ENCODE results near the gene WWOX. TPM values are rescaled to one million over a fixed set of nuclear protein-coding genes. Genes with fewer than 3 reads are reported as not detected.
A peak's percentile ranks its signal among the peaks of the same experiment; 100 is the strongest.

Gene WWOX
- total RNA-seq, 1 donor from 2014 or later = 18.6 TPM

GRCh38 chr16:78436846-78437245 is 337.4 kb downstream of the WWOX start:
- TF ChIP-seq, protein P1, sequence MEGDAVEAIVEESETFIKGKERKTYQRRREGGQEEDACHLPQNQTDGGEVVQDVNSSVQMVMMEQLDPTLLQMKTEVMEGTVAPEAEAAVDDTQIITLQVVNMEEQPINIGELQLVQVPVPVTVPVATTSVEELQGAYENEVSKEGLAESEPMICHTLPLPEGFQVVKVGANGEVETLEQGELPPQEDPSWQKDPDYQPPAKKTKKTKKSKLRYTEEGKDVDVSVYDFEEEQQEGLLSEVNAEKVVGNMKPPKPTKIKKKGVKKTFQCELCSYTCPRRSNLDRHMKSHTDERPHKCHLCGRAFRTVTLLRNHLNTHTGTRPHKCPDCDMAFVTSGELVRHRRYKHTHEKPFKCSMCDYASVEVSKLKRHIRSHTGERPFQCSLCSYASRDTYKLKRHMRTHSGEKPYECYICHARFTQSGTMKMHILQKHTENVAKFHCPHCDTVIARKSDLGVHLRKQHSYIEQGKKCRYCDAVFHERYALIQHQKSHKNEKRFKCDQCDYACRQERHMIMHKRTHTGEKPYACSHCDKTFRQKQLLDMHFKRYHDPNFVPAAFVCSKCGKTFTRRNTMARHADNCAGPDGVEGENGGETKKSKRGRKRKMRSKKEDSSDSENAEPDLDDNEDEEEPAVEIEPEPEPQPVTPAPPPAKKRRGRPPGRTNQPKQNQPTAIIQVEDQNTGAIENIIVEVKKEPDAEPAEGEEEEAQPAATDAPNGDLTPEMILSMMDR (IDR thresholded peaks at IDR 0.05; ENCODE audit: unreplicated experiment) = no peak
- no peak for DNase-seq (ENCODE audit: low spot score)
- Mint-ChIP-seq H3K4me1 (ENCODE audit: unreplicated experiment) (no peaks in the 10 kb centered on the region), H3K27ac (ENCODE audit: unreplicated experiment) (no peak overlapping the region), H3K9me3 (ENCODE audit: unreplicated experiment) (no peaks in the 10 kb centered on the region), H3K27me3 (ENCODE audit: unreplicated experiment) (no peaks in the 10 kb centered on the region), H3K36me3 (ENCODE audit: low read depth, unreplicated experiment) (no peaks in the 10 kb centered on the region), H3K4me3 (ENCODE audit: unreplicated experiment) (no peak overlapping the region)

DNA sequence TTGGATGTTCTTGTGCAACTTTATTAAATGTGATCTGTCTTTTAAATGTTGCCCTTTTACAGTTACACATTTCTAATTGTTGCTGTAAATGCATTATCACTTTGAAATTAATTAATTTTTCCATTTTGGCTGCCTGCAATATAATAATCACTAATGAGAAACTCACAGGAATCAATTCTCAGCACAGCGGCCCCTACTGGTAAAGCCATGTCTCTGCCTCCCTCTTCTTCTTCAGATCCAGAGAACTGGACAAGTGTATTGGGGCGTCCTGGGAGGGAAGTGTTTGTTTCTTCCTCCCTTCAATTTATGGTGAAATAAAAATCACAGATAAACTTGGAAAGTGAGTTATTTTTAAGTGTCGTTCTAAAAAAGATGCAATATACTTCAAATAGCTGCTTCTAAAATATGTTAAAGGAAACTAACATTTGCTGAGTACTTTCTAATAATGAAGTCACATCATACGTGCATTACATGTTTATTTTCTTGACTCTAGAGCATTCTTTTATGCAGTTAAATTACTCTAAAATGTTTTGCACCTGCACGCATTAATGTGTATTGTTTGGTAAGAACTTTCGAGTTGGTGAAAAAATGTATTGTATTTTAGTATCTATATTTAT is 338.0 kb downstream of the WWOX start:
- TF ChIP-seq, protein P1 (IDR thresholded peaks at IDR 0.05; ENCODE audit: unreplicated experiment) = peak; percentile 90
- no peak overlapping the region for H3K4me3 Mint-ChIP-seq (ENCODE audit: unreplicated experiment)
- no peaks in the 10 kb centered on the region for H3K27me3 Mint-ChIP-seq (ENCODE audit: unreplicated experiment)
- H3K4me1 Mint-ChIP-seq (ENCODE audit: unreplicated experiment) = no peaks in the 10 kb centered on the region
- no peaks in the 10 kb centered on the region for H3K9me3 Mint-ChIP-seq (ENCODE audit: unreplicated experiment)
- H3K36me3 Mint-ChIP-seq (ENCODE audit: low read depth, unreplicated experiment) = no peaks in the 10 kb centered on the region
- no peak overlapping the region for H3K27ac Mint-ChIP-seq (ENCODE audit: unreplicated experiment)
- DNase-seq (ENCODE audit: low spot score) = peak; percentile 53

DNA sequence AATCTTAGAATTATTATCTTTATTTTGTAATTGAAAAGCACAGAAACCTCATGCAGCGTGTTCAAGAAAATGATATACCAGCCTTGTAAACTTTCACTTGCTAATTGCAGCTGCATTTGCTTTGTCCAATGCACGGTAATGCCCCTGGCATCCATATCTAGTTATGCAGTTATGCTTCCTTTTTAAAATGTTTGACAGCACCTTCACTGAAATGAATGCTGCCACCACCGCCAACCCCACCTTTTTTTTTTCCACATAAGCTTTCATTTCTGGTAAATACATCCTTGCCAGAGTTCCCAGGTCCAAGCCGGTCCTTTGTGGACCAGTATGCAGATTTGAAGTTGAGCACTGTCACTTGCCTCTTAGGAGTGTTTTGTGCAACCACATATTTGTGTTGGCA is 338.8 kb downstream of the WWOX start:
- DNase-seq (ENCODE audit: low spot score) = no peak
- TF ChIP-seq, protein P1 (IDR thresholded peaks at IDR 0.05; ENCODE audit: unreplicated experiment) = no peak
- no peak overlapping the region for H3K27ac Mint-ChIP-seq (ENCODE audit: unreplicated experiment)
- H3K27me3 Mint-ChIP-seq (ENCODE audit: unreplicated experiment) = no peaks in the 10 kb centered on the region
- H3K4me3 Mint-ChIP-seq (ENCODE audit: unreplicated experiment) = no peak overlapping the region
- no peaks in the 10 kb centered on the region for H3K9me3 Mint-ChIP-seq (ENCODE audit: unreplicated experiment)
- H3K4me1 Mint-ChIP-seq (ENCODE audit: unreplicated experiment) = no peaks in the 10 kb centered on the region
- H3K36me3 Mint-ChIP-seq (ENCODE audit: low read depth, unreplicated experiment) = no peaks in the 10 kb centered on the region

GRCh38 chr16:78438632-78439031 is 339.2 kb downstream of the WWOX start:
- Mint-ChIP-seq H3K36me3 (ENCODE audit: low read depth, unreplicated experiment) (no peaks in the 10 kb centered on the region), H3K4me1 (ENCODE audit: unreplicated experiment) (peaks cover under 1% of the 10 kb centered on the region), H3K27me3 (ENCODE audit: unreplicated experiment) (no peaks in the 10 kb centered on the region), H3K27ac (ENCODE audit: unreplicated experiment) (no peak overlapping the region), H3K9me3 (ENCODE audit: unreplicated experiment) (no peaks in the 10 kb centered on the region), H3K4me3 (ENCODE audit: unreplicated experiment) (no peak overlapping the region)
- no peak for DNase-seq (ENCODE audit: low spot score)
- TF ChIP-seq, protein P1 (IDR thresholded peaks at IDR 0.05; ENCODE audit: unreplicated experiment) = no peak

- no peak overlapping the region for H3K4me3 Mint-ChIP-seq (ENCODE audit: unreplicated experiment)
- no peaks in the 10 kb centered on the region for H3K27me3 Mint-ChIP-seq (ENCODE audit: unreplicated experiment)
- H3K36me3 Mint-ChIP-seq (ENCODE audit: low read depth, unreplicated experiment) = no peaks in the 10 kb centered on the region
- no peak overlapping the region for H3K27ac Mint-ChIP-seq (ENCODE audit: unreplicated experiment)
- H3K4me1 Mint-ChIP-seq (ENCODE audit: unreplicated experiment) = peaks cover 2% of the 10 kb centered on the region
- DNase-seq (ENCODE audit: low spot score) = no peak
- TF ChIP-seq, protein P1 (IDR thresholded peaks at IDR 0.05; ENCODE audit: unreplicated experiment) = no peak
- H3K9me3 Mint-ChIP-seq (ENCODE audit: unreplicated experiment) = no peaks in the 10 kb centered on the region
These were observed 340.2 kb downstream of the WWOX start for GRCh38 chr16:78439646-78440045.
